ENCODE measurements around the gene UBXN11.

UBXN11 gene

GRCh38 chr1:26263212-26263611 lies 43.2 kb downstream of the UBXN11 start:
- DNase-seq: no peak

DNA sequence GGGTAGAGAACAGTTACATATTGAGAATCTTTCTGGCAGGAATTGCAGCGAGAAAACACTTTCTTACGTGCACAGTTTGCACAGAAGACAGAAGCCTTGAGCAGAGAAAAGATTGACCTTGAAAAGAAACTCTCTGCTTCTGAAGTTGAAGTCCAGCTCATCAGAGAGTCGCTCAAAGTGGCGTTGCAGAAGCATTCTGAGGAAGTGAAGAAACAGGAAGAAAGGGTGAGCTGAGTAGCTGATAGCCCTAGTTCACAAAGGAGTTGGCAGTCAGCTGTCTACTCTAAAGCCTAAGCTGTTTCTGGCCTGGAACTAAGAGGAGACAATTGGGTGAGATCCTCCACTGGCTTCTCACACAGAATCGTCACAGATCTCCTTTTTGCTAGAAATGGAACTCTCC lies 46.9 kb downstream of the UBXN11 start:
- DNase-seq: no peak

DNA sequence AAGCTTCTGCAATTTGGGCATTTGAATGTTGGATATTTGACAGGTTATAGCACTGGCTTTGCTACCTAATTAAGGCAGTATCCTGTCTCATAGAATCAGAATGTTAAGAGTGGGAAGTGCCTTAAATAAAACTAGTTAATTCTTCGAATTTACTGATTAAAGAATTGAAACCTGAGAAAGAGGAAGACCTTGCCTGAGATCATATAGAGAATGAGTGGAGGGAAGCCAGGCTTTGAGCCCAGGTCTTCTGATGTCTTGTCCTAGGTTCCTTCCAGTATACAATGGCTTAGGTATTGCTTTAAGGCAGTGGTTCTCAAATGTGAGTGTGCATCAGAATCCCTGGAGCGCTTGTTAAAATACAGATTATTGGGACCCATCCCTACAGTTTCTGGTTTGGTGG lies 47.4 kb downstream of the UBXN11 start:
- DNase-seq: no peak

- DNase-seq: no peak
Observed at GRCh38 chr1:26257222-26257621, 49.2 kb downstream of the UBXN11 start.

- no peak for DNase-seq
Observed at GRCh38 chr1:26254404-26254803, 52.0 kb downstream of the UBXN11 start.

DNA sequence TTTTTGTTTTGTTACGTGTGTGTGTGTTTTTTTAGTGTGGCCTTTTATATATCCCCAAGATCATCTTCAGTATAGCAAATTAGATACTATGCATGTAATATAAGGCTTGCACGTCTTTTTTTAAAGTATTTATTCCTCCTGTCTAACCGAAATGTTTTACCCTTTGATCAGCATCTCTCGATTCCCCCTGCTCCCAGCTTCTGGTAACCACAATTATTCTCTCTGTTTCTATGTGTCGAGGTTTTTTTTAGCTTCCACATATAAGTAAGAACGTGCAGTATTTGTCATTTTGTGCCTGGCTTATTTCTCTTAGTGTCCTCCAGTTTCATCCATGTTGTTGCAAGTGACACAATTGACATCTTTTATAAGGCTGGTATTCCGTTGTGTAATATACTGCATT lies 53.7 kb downstream of the UBXN11 start:
- no peak for DNase-seq

DNA sequence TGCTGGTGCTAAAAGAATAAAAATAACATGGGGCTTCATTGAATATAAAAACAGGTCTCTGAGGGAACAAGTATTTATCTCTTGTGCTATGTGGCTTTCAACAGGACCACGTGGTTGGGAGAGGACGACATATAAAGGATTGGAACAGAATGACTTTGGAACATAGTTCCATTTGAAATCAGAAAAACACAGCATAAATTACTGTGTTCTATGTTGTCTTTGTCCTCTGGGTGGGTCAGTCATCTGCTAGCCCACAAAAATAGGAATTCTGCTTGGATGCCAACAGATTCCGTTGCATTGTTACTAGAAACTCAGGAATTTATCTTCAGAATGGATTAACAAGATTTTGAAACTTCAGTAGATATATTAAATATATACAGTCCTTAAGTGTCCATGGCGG lies 66.5 kb downstream of the UBXN11 start:
- no peak for DNase-seq

GRCh38 chr1:26237230-26237966 lies 69.0 kb downstream of the UBXN11 start:
- no peak for DNase-seq

DNA sequence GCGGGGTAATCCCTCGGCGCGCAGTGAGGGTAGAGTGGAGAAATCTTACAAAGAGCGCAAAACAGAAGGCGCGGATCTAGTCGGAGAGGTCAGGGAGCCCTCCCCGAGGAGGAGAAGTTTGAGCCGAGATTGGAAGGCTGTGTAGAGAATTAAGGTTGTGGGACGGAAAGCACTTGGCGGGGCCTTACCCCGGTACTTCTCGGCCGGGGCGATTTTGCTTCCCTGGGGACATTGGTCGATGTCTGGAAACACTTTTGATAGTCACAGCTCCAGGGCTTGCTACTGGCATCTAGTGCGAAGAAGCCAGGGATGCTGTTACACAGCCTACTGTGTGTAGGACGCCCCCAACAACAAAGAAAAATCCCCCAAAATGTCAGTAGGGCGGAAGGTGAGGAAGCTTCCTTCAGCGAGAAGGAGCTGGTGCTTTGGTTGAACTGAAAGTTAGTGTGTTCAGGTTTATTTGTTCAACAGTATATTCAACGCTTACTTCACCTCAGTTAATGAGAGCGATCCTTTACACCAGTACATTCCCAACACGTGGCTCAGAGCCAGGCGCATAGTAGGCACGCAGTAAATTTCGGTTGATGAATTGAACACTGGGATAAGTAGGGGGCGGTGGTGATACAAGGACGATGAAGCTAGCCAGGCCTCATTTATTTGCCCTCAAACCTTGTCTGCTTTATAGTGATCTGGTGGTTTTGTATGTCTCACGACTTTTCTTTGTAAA lies 71.6 kb downstream of the UBXN11 start:
- peak; percentile 12 for DNase-seq

DNA sequence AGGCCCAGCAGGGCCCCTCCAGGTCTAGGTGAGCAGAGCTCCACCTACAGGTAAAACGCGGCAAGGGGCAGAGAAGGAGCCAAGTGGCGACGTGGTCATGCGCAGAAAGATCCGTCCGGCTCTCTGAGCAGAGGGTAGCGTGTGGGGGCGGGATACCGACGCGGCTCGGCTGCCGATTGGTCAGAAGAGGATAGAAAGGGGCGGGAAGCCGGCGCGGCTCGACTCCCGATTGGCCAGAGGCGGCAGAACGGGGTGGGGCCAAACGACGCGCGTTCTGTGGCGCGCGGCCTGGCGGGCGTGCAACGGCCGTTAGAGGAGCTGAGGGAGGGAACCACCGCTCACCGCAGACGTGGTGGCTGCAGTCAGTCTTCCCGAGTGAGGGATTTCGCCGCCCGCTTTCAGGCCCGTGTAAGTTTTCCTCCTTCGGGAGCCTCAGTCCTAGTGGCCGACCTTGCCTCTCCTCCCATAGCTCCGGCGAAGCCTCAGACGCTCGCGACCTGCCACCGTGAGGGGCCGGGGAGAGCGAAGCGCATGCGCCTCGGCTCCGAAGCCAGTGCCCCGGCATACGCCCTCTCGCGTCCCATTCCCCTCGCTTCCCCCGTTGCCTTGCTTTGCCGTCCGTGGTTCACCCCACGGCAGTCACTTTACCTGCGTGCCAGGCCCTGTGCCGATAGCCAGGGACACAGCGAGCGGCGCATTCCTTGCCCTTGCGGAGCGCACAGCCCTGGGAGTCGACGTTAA lies 72.4 kb downstream of the UBXN11 start, which contains the start of gene CEP85:
Gene CEP85, plus strand, starts transcription at position 298 of the 741 bp plus-strand sequence. CDS start 5,584 bp downstream, outside the sequence.
- DNase-seq: peak; percentile 99

Measured in CD4-positive, alpha-beta T cell treated with Interleukin-17A for 4 hours (primary cell).